GM12878 (cell line): Measurements from ENCODE around the gene NEDD8. TPM values are rescaled to one million over a fixed set of nuclear protein-coding genes. Genes with fewer than 3 reads are reported as not detected.

Experiments used
- ATAC-seq: fragments of 200-7000 bp; cut with Tn5 transposase; 3 replicates; pipeline ENCODE4 v1.9.1; 2020; ENCODE audit warnings: mild to moderate bottlenecking, moderate library complexity
- BruUV-seq: library from RNA; stranded (reverse); fragments of 400-500 nt; replicated peaks from 2 replicates; lab custom pipeline; 2021; lab: Mats Ljungman, UMichigan
- CTCF ChIA-PET: fragments of 300-600 bp; sonication (Branson Sonifier 250); formaldehyde crosslinking; extraction: SDS; loops from one replicate; lab custom pipeline; 2021; ENCODE audit warnings: inconsistent platforms; lab: Yijun Ruan, JAX
- POLR2A ChIA-PET: fragments of 350-600 bp; formaldehyde crosslinking; extraction: SDS; loops from one replicate; lab custom pipeline; 2021; ENCODE audit warnings: inconsistent platforms; lab: Charles Lee
- RAD21 ChIA-PET: fragments of 300-600 bp; sonication (Branson Sonifier 250); formaldehyde crosslinking; loops from one replicate; lab custom pipeline; 2023; ENCODE audit warnings: antibody characterized with exemption; ENCODE audit not compliant: unreplicated experiment; lab: Charles Lee
- SMC1A ChIA-PET: fragments of 300-600 bp; sonication (Branson Sonifier 250); formaldehyde crosslinking; loops from one replicate; lab custom pipeline; 2023; ENCODE audit not compliant: unreplicated experiment, uncharacterized antibody; lab: Charles Lee
- DNase-seq: peaks from one replicate; pipeline ENCODE4 v3.0.0-alpha.2; 2011; ENCODE audit warnings: low read depth, low spot score
- FAIRE-seq: peaks from 3 replicates; lab custom pipeline; 2011; peaks lifted over from hg19 to GRCh38; lab: Jason Lieb, UNC
- H2AFZ ChIP-seq: 2 replicates; pipeline ENCODE4 v1.6.0; 2011; ENCODE audit warnings: low read depth, low read length, control low read depth; ENCODE audit not compliant: control insufficient read depth
- H3K27ac ChIP-seq: 2 replicates; pipeline ENCODE4 v1.5.1; 2011; ENCODE audit warnings: control low read depth; ENCODE audit not compliant: control insufficient read depth, insufficient read depth
- H3K27me3 ChIP-seq, 2 experiments: replicated peaks in 1 of 2; 2 replicates each; pipeline versions ENCODE4 v1.6.0 to v1.6.1; 2011; ENCODE audit warnings: low read length in 1 of 2; ENCODE audit not compliant: control insufficient read depth in 2 of 2, insufficient read depth in 2 of 2
- H3K36me3 ChIP-seq, 2 experiments: 2 replicates each; pipeline ENCODE4 v1.5.1; 2011; ENCODE audit warnings: low read length in 1 of 2; ENCODE audit not compliant: control insufficient read depth in 2 of 2, insufficient read depth in 2 of 2
- H3K4me1 ChIP-seq: 2 replicates; pipeline ENCODE4 v1.6.1; 2011; ENCODE audit warnings: mild to moderate bottlenecking, low read length, moderate library complexity, mixed read lengths; ENCODE audit not compliant: control insufficient read depth, insufficient read depth
- H3K4me2 ChIP-seq: 2 replicates; pipeline ENCODE4 v1.6.0; 2011; ENCODE audit warnings: control low read depth; ENCODE audit not compliant: control insufficient read depth, insufficient read depth
- H3K4me3 ChIP-seq: fragments of 200-600 bp; sonication (generic); 2 replicates; pipeline ENCODE4 v1.5.1; 2016
- H3K79me2 ChIP-seq: 2 replicates; pipeline ENCODE4 v1.6.0; 2011; ENCODE audit warnings: low read length; ENCODE audit not compliant: control insufficient read depth, insufficient read depth
- H3K9ac ChIP-seq: 2 replicates; pipeline ENCODE4 v1.8.0; 2011; ENCODE audit warnings: low read length, control low read depth, mixed read lengths; ENCODE audit not compliant: control insufficient read depth, insufficient read depth
- H3K9me3 ChIP-seq: replicated peaks from 3 replicates; pipeline ENCODE4 v1.5.1; 2011; ENCODE audit warnings: mild to moderate bottlenecking, low read length; ENCODE audit not compliant: control insufficient read depth, insufficient read depth
- H4K20me1 ChIP-seq: 2 replicates; pipeline ENCODE4 v1.6.0; 2011; ENCODE audit not compliant: control insufficient read depth, insufficient read depth
- BCL11A ChIP-seq: IDR thresholded peaks from 2 replicates; pipeline ENCODE4 v1.6.1; 2011; ENCODE audit warnings: low read depth, low read length
- GABPA ChIP-seq: IDR thresholded peaks from 2 replicates; pipeline ENCODE4 v1.6.1; 2014; ENCODE audit warnings: antibody characterized with exemption, low read depth, mild to moderate bottlenecking, inconsistent platforms
- MYB ChIP-seq: fragments of 150-350 bp; IDR thresholded peaks from 2 replicates; pipeline ENCODE4 v1.6.1; 2014; ENCODE audit warnings: mild to moderate bottlenecking, low read depth, low read length, borderline replicate concordance
- NFYB ChIP-seq: IDR thresholded peaks from 2 replicates; pipeline ENCODE4 v1.6.1; 2011; ENCODE audit warnings: low read depth, mild to moderate bottlenecking, low read length, improper control_type of control experiment, moderate library complexity; ENCODE audit not compliant: insufficient read depth
- NR2C1 ChIP-seq: fragments of 450-650 bp; IDR thresholded peaks from 2 replicates; pipeline ENCODE4 v1.6.1; 2017; ENCODE audit warnings: antibody characterized with exemption, mild to moderate bottlenecking, moderate library complexity
- RAD21 ChIP-seq: IDR thresholded peaks from 2 replicates; pipeline ENCODE4 v1.6.1; 2011; ENCODE audit warnings: mild to moderate bottlenecking, low read depth, low read length, moderate library complexity; ENCODE audit not compliant: insufficient read depth
- RAD51 ChIP-seq: fragments of 450-650 bp; IDR thresholded peaks from 2 replicates; pipeline ENCODE4 v1.6.1; 2016; ENCODE audit warnings: moderate library complexity, mild to moderate bottlenecking, inconsistent platforms
- RBBP5 ChIP-seq: fragments of 200-600 bp; sonication (generic); conservative IDR thresholded peaks from 2 replicates; pipeline ENCODE4 v1.6.1; 2016
- SREBF1 ChIP-seq: IDR thresholded peaks from 2 replicates; pipeline ENCODE4 v1.6.1; 2012; ENCODE audit warnings: mild to moderate bottlenecking, low read length
- SRF ChIP-seq, 2 experiments: IDR thresholded peaks; 2 replicates each; pipeline ENCODE4 v1.6.1; 2011; ENCODE audit warnings: low read depth in 2 of 2, low read length in 2 of 2, mild to moderate bottlenecking in 1 of 2, moderate library complexity in 1 of 2
- STAT1 ChIP-seq: fragments of 450-650 bp; conservative IDR thresholded peaks from 2 replicates; pipeline ENCODE4 v1.6.1; 2014; ENCODE audit warnings: antibody characterized with exemption, mild to moderate bottlenecking
- WGBS: methylation state at CpG from one replicate; pipeline ENCODE4 v1.1.6; 2016; ENCODE audit warnings: low lambda C conversion rate; ENCODE audit not compliant: insufficient replicate concordance, insufficient coverage; ENCODE audit errors: missing lambda C conversion rate; 5-methylcytosine and 5-hydroxymethylcytosine counted together
- in situ Hi-C: fragments of 300-500 bp; cut with MboI; formaldehyde crosslinking; loops from 9 replicates; pipeline ENCODE4 v1.14.3; 2018; ENCODE audit warnings: mixed read lengths
- intact Hi-C: fragments of 100-400 bp; cut with micrococcal nuclease; formaldehyde crosslinking; loops from one replicate; pipeline ENCODE4 v1.14.2; 2022; ENCODE audit not compliant: unreplicated experiment
- polyA plus RNA-seq, 11 experiments: library from polyadenylated mRNA; depleted of rRNA in 4 of 11; unstranded in 6 of 11; stranded (reverse) in 5 of 11; fragments of >200 nt; fragmentation: Nextera tagmentation in 4 of 11; fragmentation: Illumina TruSeq in 1 of 11; extraction: Ambion mirVana in 4 of 11; extraction: Trizol in 1 of 11; gene quantifications; 1 replicate in 1 of 11; 2 replicates in 10 of 11; pipeline versions ENCODE4 v1.2.1 to v1.2.3, GENCODE V29; 2011 to 2016; ENCODE audit warnings: inconsistent platforms in 2 of 11, missing spikeins in 2 of 11, low read depth in 1 of 11
- total RNA-seq, 4 experiments: library from RNA; depleted of rRNA in 3 of 4; stranded (reverse); fragments of >200 nt in 3 of 4; fragmentation: Illumina TruSeq in 1 of 4; extraction: Trizol in 1 of 4; gene quantifications; 2 replicates each; pipeline versions ENCODE4 v1.2.1 to v1.2.3, GENCODE V29; 2013 to 2021
- TF ChIP-seq, protein P1 (sequence below): fragments of 450-650 bp; IDR thresholded peaks from 2 replicates; pipeline ENCODE4 v1.6.1; 2017; ENCODE audit warnings: antibody characterized with exemption, mild to moderate bottlenecking, moderate library complexity
- TF ChIP-seq, protein P2 (sequence below): IDR thresholded peaks from 2 replicates; pipeline ENCODE4 v1.6.1; 2012; ENCODE audit warnings: low read depth, low read length, improper control_type of control experiment
- TF ChIP-seq, protein P3 (sequence below): fragments of 150-350 bp; IDR thresholded peaks from 2 replicates; pipeline ENCODE4 v1.6.1; 2014; ENCODE audit warnings: mild to moderate bottlenecking, low read depth, low read length

NEDD8 gene
- total and polyA plus RNA-seq, 10 of the 15 experiments (the other 5 are each of a cell fraction or from before 2014, with no cell fraction given): 164 to 991 (median 300) TPM

DNA sequence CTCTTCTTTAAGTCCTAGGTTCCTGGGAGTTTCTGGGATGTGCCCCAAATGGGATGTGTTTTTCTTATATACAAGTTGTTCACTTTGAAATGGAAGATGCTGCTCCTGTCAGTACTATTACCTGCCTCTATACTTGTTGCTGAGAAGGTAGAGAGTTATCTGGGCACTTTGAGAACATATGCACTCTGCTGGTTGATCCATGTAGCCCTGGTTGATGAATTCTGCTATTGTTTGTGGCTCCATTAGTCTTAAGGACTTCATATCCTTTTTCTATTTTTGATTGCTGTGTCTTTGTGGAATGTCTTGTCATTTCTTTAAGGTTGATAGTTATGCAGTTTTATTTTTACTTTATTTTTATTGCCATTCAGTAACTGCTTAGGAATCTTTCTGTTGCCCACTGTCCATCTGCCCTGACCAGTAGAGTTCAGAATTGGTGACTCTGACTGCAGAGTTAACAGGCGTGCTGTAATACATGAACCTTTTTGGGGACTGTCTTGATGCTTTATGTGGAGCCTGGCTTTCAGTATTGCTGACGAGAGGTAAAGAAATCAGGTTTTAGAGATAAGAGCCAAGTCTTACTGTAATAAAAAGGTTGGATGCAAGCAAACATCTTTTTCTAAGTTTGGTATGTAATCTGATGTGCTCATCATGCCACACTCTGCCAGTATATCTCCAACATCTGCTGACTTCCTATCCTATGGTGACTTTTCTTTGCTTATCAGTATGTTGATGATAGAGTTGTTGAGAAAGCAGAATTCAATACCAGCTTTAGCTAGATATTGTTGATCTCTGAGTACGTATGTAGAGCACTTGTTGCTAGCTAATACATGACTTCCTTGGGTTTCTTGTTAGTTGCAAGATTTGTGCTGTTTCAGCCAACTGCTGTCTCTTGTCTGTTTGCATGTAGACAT lies 2.2 kb upstream of the NEDD8 start:
- CTCF ChIA-PET: interaction anchor here (0.7 to 3.0 kb wide), 13 partner anchors 8 to 126 kb away, joined by 3 to 12 read pairs (median 5); partner anchors contain the start of genes CHMP4A, CIDEB, MDP1 and RABGGTA
- Histone ChIP-seq H3K9ac (no peak overlapping the region), H3K36me3 (peaks cover 4 to 36% of the 10 kb centered on the region in 2 experiments), H3K4me3 (peak overlapping the region; percentile 87), H3K27me3 (no peaks in the 10 kb centered on the region), H3K9me3 (no peaks in the 10 kb centered on the region), H3K79me2 (peaks cover 35% of the 10 kb centered on the region), H2AFZ (no peak overlapping the region), H3K4me1 (peaks cover 14% of the 10 kb centered on the region), H4K20me1 (no peaks in the 10 kb centered on the region), H3K4me2 (peak overlapping the region; percentile 93), H3K27ac (no peak overlapping the region)
- TF ChIP-seq STAT1: no peak
- no peak for TF ChIP-seq RAD51
- no peak for TF ChIP-seq NFYB
- TF ChIP-seq BCL11A: no peak
- TF ChIP-seq, protein P1, sequence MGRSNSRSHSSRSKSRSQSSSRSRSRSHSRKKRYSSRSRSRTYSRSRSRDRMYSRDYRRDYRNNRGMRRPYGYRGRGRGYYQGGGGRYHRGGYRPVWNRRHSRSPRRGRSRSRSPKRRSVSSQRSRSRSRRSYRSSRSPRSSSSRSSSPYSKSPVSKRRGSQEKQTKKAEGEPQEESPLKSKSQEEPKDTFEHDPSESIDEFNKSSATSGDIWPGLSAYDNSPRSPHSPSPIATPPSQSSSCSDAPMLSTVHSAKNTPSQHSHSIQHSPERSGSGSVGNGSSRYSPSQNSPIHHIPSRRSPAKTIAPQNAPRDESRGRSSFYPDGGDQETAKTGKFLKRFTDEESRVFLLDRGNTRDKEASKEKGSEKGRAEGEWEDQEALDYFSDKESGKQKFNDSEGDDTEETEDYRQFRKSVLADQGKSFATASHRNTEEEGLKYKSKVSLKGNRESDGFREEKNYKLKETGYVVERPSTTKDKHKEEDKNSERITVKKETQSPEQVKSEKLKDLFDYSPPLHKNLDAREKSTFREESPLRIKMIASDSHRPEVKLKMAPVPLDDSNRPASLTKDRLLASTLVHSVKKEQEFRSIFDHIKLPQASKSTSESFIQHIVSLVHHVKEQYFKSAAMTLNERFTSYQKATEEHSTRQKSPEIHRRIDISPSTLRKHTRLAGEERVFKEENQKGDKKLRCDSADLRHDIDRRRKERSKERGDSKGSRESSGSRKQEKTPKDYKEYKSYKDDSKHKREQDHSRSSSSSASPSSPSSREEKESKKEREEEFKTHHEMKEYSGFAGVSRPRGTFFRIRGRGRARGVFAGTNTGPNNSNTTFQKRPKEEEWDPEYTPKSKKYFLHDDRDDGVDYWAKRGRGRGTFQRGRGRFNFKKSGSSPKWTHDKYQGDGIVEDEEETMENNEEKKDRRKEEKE: no peak
- no peak for TF ChIP-seq NR2C1
- TF ChIP-seq GABPA: no peak
- TF ChIP-seq SRF (IDR thresholded peaks at IDR 0.05; ENCODE audit: low read depth in 2 of 2, low read length in 2 of 2): no peak
- no peak for TF ChIP-seq RAD21
- TF ChIP-seq RBBP5: no peak
- TF ChIP-seq SREBF1: no peak
- TF ChIP-seq MYB: no peak
- TF ChIP-seq, protein P2, sequence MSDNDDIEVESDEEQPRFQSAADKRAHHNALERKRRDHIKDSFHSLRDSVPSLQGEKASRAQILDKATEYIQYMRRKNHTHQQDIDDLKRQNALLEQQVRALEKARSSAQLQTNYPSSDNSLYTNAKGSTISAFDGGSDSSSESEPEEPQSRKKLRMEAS: no peak
- TF ChIP-seq, protein P3, sequence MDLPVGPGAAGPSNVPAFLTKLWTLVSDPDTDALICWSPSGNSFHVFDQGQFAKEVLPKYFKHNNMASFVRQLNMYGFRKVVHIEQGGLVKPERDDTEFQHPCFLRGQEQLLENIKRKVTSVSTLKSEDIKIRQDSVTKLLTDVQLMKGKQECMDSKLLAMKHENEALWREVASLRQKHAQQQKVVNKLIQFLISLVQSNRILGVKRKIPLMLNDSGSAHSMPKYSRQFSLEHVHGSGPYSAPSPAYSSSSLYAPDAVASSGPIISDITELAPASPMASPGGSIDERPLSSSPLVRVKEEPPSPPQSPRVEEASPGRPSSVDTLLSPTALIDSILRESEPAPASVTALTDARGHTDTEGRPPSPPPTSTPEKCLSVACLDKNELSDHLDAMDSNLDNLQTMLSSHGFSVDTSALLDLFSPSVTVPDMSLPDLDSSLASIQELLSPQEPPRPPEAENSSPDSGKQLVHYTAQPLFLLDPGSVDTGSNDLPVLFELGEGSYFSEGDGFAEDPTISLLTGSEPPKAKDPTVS: no peak
- SMC1A ChIA-PET: interaction anchor here (0.8 to 2.8 kb wide), 8 partner anchors 8 to 45 kb away, joined by 3 to 12 read pairs (median 4); partner anchors contain the start of genes MDP1, RABGGTA and TINF2
- FAIRE-seq (no peak), ATAC-seq (no peak), DNase-seq (no peak)
- WGBS: 98% methylated on average over 3 of the region's 3 CpGs
- RAD21 ChIA-PET: interaction anchor here (0.9 to 2.3 kb wide), 4 partner anchors 8 to 139 kb away, joined by 3 to 13 read pairs (median 4); partner anchors contain the start of gene TINF2
- POLR2A ChIA-PET: interaction anchor here (0.6 to 2.1 kb wide), 6 partner anchors 8 to 62 kb away, joined by 3 to 15 read pairs (median 4); partner anchors contain the start of genes MDP1 and TINF2
- BruUV-seq: no TSS peak
- in situ Hi-C loops (no loop called here), intact Hi-C loops (no loop called here)
